ENCODE data around the gene IPO13.

DNA sequence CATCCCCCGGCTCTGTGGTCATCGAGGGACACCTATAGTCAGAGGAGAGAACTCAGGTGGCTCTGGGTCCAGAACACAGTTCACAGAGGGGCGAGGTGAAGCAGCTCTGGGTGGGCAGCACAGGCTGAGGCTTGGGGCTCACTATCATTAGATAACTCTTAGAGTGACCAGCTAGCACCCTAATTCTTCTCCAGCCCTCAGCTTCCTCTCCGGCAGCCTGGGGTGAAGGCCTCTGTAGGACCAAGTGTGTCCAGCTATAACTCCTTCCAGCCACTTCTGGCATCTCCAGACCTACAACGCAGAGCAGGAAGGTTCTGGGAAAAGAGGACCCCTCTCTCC lies 11.8 kb upstream of the IPO13 start:
- TF ChIP-seq POLR2A (IDR thresholded peaks at IDR 0.05) (no peak), CTCF (IDR thresholded peaks at IDR 0.05) (no peak)
